ENCODE measurements around the gene SIPA1L3. TPM values are rescaled to one million over a fixed set of nuclear protein-coding genes. Genes with fewer than 3 reads are reported as not detected.
A peak's percentile ranks its signal among the peaks of the same experiment; 100 is the strongest.

Gene SIPA1L3
- total RNA-seq, 2 donors from 2014 or later, result 10.9 to 20.5 TPM

GRCh38 chr19:37954421-37954874 is 47.4 kb downstream of the SIPA1L3 start:
- H3K9me3 Mint-ChIP-seq, result peaks cover 4 to 5% of the 10 kb centered on the region in 2 donors
- peaks cover 6 to 11% of the 10 kb centered on the region in 2 donors for H3K36me3 Mint-ChIP-seq

GRCh38 chr19:37955986-37956385 is 49.0 kb downstream of the SIPA1L3 start:
- peaks cover 2 to 5% of the 10 kb centered on the region in 2 donors for H3K9me3 Mint-ChIP-seq
- H3K36me3 Mint-ChIP-seq, result peaks cover 5 to 9% of the 10 kb centered on the region in 2 donors
- no peak for ATAC-seq
- H3K27ac Mint-ChIP-seq, result peak overlapping the region; percentile 44 to 62
- no peak for DNase-seq (ENCODE audit: low spot score in 2 of 2)

More at GRCh38 chr19:37954421-37954874, 47.4 kb downstream of the SIPA1L3 start:
- DNase-seq (ENCODE audit: low spot score in 2 of 2) (no peak), ATAC-seq (no peak)
- H3K27ac Mint-ChIP-seq, result no peak overlapping the region

- H3K9me3 Mint-ChIP-seq, result peaks cover 8 to 11% of the 10 kb centered on the region in 2 donors
- ATAC-seq (no peak), DNase-seq (ENCODE audit: low spot score in 2 of 2) (no peak)
- peaks cover 9 to 13% of the 10 kb centered on the region in 2 donors for H3K36me3 Mint-ChIP-seq
- no peak overlapping the region for H3K27ac Mint-ChIP-seq
Measured at GRCh38 chr19:37957176-37957575, 50.2 kb downstream of the SIPA1L3 start.

- no peak for ATAC-seq
- no peak overlapping the region for H3K27ac Mint-ChIP-seq
- no peak for DNase-seq (ENCODE audit: low spot score in 2 of 2)
- peaks cover 21 to 25% of the 10 kb centered on the region in 2 donors for H3K36me3 Mint-ChIP-seq
- peaks cover 8 to 11% of the 10 kb centered on the region in 2 donors for H3K9me3 Mint-ChIP-seq
Measured at GRCh38 chr19:37959665-37960114, 52.7 kb downstream of the SIPA1L3 start.

- Mint-ChIP-seq H3K9me3 (peaks cover 6 to 8% of the 10 kb centered on the region in 2 donors), H3K36me3 (peaks cover 18 to 21% of the 10 kb centered on the region in 2 donors), H3K27ac (no peak overlapping the region)
- ATAC-seq (no peak), DNase-seq (ENCODE audit: low spot score in 2 of 2) (no peak)
Measured at GRCh38 chr19:37961198-37961597, 54.2 kb downstream of the SIPA1L3 start.

GRCh38 chr19:37963190-37963936 is 56.4 kb downstream of the SIPA1L3 start:
- Mint-ChIP-seq H3K27ac (peak overlapping the region in 1 of 2 donors; percentile 24), H3K9me3 (peaks cover 6 to 9% of the 10 kb centered on the region in 2 donors), H3K36me3 (peaks cover 18 to 25% of the 10 kb centered on the region in 2 donors)
- DNase-seq (ENCODE audit: low spot score in 2 of 2), result no peak
- no peak for ATAC-seq

GRCh38 chr19:37964109-37964508 is 57.1 kb downstream of the SIPA1L3 start:
- ATAC-seq (no peak), DNase-seq (ENCODE audit: low spot score in 2 of 2) (no peak)
- H3K9me3 Mint-ChIP-seq, result peaks cover 6 to 14% of the 10 kb centered on the region in 2 donors
- H3K36me3 Mint-ChIP-seq, result peaks cover 18 to 31% of the 10 kb centered on the region in 2 donors
- no peak overlapping the region for H3K27ac Mint-ChIP-seq

GRCh38 chr19:37966211-37966661 is 59.2 kb downstream of the SIPA1L3 start:
- no peak for DNase-seq (ENCODE audit: low spot score in 2 of 2)

GRCh38 chr19:37966662-37967231 is 59.7 kb downstream of the SIPA1L3 start:
- H3K9me3 Mint-ChIP-seq, result peaks cover 9 to 19% of the 10 kb centered on the region in 2 donors
- peaks cover 32 to 43% of the 10 kb centered on the region in 2 donors for H3K36me3 Mint-ChIP-seq
- ATAC-seq, result no peak
- no peak for DNase-seq (ENCODE audit: low spot score in 2 of 2)
- no peak overlapping the region for H3K27ac Mint-ChIP-seq

More at GRCh38 chr19:37966211-37966661, 59.2 kb downstream of the SIPA1L3 start:
- H3K9me3 Mint-ChIP-seq, result peaks cover 10 to 21% of the 10 kb centered on the region in 2 donors
- ATAC-seq, result no peak
- peaks cover 32 to 43% of the 10 kb centered on the region in 2 donors for H3K36me3 Mint-ChIP-seq
- H3K27ac Mint-ChIP-seq, result no peak overlapping the region

GRCh38 chr19:37969695-37970094 is 62.7 kb downstream of the SIPA1L3 start:
- H3K9me3 Mint-ChIP-seq, result peaks cover 9 to 24% of the 10 kb centered on the region in 2 donors
- peaks cover 20 to 38% of the 10 kb centered on the region in 2 donors for H3K36me3 Mint-ChIP-seq
- no peak for DNase-seq (ENCODE audit: low spot score in 2 of 2)
- no peak for ATAC-seq
- no peak overlapping the region for H3K27ac Mint-ChIP-seq

- Mint-ChIP-seq H3K27ac (no peak overlapping the region), H3K9me3 (peaks cover 9 to 24% of the 10 kb centered on the region in 2 donors)
- ATAC-seq, result no peak
Measured at GRCh38 chr19:37970699-37971098, 63.7 kb downstream of the SIPA1L3 start.

GRCh38 chr19:37972803-37973202 is 65.8 kb downstream of the SIPA1L3 start:
- peaks cover 9 to 24% of the 10 kb centered on the region in 2 donors for H3K9me3 Mint-ChIP-seq
- DNase-seq (ENCODE audit: low spot score in 2 of 2), result no peak
- peaks cover 20 to 38% of the 10 kb centered on the region in 2 donors for H3K36me3 Mint-ChIP-seq
- no peak overlapping the region for H3K27ac Mint-ChIP-seq
- no peak for ATAC-seq

More at GRCh38 chr19:37970699-37971098, 63.7 kb downstream of the SIPA1L3 start:
- DNase-seq (ENCODE audit: low spot score in 2 of 2), result no peak
- peaks cover 20 to 38% of the 10 kb centered on the region in 2 donors for H3K36me3 Mint-ChIP-seq

GRCh38 chr19:37973666-37974065 is 66.7 kb downstream of the SIPA1L3 start:
- Mint-ChIP-seq H3K27ac (peak overlapping the region in 1 of 2 donors; percentile 51), H3K9me3 (peaks cover 9 to 19% of the 10 kb centered on the region in 2 donors), H3K36me3 (peaks cover 20 to 30% of the 10 kb centered on the region in 2 donors)

GRCh38 chr19:37975071-37975470 is 68.1 kb downstream of the SIPA1L3 start:
- Mint-ChIP-seq H3K36me3 (peaks cover 13 to 20% of the 10 kb centered on the region in 2 donors), H3K27ac (peak overlapping the region in 1 of 2 donors; percentile 3), H3K9me3 (peaks cover 5 to 11% of the 10 kb centered on the region in 2 donors)
- DNase-seq (ENCODE audit: low spot score in 2 of 2) (no peak), ATAC-seq (no peak)

More at GRCh38 chr19:37973666-37974065, 66.7 kb downstream of the SIPA1L3 start:
- ATAC-seq (no peak), DNase-seq (ENCODE audit: low spot score in 2 of 2) (no peak)

GRCh38 chr19:37975596-37976515 is 68.8 kb downstream of the SIPA1L3 start:
- ATAC-seq (no peak), DNase-seq (ENCODE audit: low spot score in 2 of 2) (no peak)
- Mint-ChIP-seq H3K36me3 (peaks cover 8 to 16% of the 10 kb centered on the region in 2 donors), H3K9me3 (peaks cover 5 to 11% of the 10 kb centered on the region in 2 donors), H3K27ac (peak overlapping the region in 1 of 2 donors; percentile 38)

GRCh38 chr19:37977391-37977790 is 70.4 kb downstream of the SIPA1L3 start:
- DNase-seq (ENCODE audit: low spot score in 2 of 2) (no peak), ATAC-seq (no peak)
- Mint-ChIP-seq H3K36me3 (peaks cover 0 to under 1% of the 10 kb centered on the region in 2 donors), H3K9me3 (no peaks in the 10 kb centered on the region), H3K27ac (no peak overlapping the region)
